ENCODE data around the gene PIGU. TPM values are rescaled to one million over a fixed set of nuclear protein-coding genes. Genes with fewer than 3 reads are reported as not detected.

The PIGU gene, protein sequence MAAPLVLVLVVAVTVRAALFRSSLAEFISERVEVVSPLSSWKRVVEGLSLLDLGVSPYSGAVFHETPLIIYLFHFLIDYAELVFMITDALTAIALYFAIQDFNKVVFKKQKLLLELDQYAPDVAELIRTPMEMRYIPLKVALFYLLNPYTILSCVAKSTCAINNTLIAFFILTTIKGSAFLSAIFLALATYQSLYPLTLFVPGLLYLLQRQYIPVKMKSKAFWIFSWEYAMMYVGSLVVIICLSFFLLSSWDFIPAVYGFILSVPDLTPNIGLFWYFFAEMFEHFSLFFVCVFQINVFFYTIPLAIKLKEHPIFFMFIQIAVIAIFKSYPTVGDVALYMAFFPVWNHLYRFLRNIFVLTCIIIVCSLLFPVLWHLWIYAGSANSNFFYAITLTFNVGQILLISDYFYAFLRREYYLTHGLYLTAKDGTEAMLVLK
- total RNA-seq, result 6.6 and 8.0 TPM in 2 replicates

DNA sequence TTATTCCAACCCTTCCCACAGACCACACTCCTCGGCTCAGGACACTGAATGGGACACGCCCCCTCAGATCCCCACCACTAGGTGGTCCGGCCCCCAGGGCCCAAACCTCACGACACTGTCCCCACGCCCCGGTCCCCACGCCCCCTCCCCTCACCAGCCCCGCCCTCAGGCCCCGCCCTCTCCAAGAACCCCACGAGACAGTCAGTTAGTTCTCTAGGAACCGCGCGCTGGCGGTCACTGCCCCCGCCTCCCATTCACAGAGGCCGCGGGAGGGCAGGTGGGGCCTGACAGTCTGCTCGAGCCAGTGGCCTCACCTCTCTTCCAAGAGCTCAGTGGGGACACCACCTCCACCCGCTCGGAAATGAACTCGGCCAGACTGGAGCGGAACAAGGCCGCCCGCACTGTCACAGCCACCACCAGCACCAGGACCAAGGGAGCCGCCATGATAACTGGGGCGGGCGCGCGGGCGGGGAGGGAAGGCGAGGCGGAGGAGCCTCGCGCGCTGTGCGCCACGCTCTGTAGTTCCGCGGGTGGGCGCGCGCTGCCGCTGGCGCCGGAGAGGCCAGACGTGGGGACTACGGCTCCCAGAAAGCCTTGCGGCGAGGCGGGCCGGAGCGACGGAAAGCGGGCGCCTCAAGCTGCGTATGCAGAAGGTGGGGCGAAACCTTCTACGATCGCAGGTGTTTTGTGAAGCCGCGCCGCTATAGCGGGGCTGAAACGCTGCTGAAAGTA lies at the start of gene PIGU:
Gene PIGU, minus strand, starts transcription at position 451 of the 732 bp plus-strand sequence. Its CDS starts 7 bp downstream, at position 444.

DNA sequence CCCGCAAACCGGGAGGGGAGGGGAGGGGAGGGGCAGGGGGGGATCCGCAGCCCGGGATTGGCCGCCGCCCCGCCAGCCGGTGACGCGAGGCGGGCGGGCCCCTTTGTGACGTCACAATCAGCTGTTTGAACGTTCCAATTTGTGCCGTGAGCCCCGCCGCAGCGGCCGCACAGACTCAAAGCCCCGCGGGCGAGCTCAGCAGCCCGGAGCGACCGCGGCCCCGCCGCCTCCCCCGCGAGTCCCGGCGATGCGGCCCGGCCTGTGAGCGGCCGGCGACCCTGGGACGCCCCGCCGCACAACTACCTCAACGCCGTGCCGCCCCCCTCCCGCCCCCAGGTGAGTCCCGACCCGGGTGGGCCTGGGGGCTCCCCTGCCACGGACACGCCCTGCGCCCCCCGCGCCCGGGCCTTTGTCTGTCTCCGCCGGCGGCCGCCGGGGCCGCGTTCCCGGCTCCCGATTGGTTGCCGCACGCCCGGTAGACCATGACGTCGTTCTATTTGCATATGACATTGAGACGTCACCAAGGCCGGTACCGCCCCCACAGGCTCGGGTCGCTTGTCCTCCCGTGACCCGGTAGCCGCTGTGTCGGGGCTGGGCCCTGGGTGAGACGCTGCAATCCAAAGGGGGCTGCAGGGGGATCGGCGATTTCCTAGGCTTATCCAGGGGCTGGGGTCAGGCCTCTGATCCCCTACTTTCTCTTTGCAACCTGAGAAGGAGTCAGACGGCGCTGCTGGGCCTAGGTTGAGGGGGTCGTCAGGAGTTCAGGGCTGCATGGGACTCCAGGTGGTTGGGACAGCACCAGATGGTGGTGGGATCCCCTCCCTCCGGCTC lies 27.5 kb upstream of the PIGU start, which contains the start of gene TP53INP2:
Gene TP53INP2, plus strand, starts transcription at position 168 of the 831 bp plus-strand sequence. CDS start 4,396 bp downstream, outside the sequence.

DNA sequence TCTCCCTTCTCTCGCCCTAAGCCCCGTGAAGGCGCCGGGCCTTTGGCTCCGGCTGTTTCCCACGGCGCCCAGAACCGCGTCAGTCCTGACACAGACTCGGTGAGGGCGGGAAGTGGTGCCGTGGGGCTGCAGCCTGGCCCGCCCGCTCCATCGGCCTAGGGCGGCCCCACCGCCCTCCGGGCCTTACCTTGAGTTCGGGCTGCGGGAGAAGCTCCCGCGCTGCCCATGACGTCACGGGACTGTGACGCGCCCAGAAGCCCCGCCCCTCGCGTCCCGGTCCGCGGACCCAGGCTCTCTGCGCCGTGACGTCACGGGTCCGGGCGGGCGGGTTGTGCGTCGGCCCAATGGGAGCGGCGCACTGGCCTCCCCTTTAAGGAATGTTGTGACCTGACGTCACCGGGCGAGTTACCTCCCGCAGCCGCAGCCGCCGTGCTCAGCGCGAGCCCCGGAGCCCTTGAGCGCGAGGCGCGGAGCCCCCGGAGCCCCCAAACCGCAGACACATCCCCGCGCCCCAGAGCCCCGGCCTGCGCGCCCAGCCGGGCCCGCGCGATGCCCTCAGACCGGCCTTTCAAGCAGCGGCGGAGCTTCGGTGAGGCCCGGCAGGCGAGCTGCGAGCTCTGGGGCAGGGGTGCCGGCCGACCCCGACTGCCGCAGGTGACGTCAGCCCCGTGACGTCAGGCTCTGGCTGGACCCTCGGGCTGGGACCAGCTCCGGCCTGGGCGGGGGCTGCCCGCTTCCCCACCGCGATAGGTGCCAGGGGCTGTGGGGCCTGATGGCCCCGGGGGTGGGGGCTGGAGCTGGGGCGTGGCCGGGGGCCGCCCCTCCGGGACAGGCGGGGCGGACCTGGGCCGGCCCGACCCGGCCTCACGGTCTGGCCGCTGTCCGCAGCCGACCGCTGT lies 118.3 kb downstream of the PIGU start, which contains the start of gene MAP1LC3A:
Gene MAP1LC3A, plus strand, starts transcription at position 399 of the 899 bp plus-strand sequence. Its CDS starts 151 bp downstream, at position 550.

DNA sequence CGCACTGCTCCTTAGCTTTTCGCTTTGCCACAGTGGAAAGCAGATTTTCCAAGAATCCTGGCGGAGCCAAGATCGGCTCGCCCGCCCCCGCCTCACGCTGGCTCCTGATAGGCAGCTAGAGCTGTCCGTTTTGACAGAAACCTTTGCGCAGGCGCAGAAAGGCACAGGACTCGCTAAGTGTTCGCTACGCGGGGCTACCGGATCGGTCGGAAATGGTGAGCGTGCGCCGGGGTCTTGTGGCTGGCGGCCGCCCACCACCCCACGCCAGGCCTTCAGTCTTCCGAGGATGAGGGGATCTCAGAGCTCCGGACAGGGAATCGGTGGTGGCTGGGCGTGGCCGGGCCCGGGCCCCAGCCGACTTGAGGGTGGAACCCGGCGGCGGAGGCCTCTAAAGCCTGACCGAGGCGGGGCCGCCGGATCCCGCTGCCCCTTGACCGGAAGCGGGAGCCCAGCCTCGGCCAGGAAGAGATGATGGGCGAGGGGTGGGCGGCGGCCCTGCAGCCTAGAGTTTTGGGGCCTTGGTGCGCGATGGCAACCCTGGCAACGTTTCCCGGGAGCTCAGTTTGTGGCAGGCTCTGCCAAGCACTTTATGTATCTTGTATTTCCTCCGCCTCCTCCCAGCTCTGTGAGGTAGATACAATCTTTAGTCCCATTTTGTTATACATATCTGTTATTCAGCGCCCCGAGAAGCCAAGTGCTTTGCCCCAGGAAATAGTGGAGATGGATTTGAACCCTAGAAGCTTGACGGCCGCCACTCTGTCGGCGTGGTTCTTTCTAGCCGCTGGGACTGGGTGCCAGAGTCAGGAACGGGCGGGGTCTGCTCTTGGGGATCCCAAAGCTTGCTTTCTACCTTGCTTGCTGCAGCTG lies 160.4 kb downstream of the PIGU start, which contains the start of gene DYNLRB1:
Gene DYNLRB1, plus strand, starts transcription at position 176 of the 867 bp plus-strand sequence. Its CDS starts 37 bp downstream, at position 213.

Other genes starting within 250 kb of the PIGU start
- gene DYNLRB1, start 160.7 kb downstream of the PIGU start, total RNA-seq, result 49.0 and 53.1 TPM in 2 replicates
- gene MAP1LC3A, start 118.4 kb downstream of the PIGU start, total RNA-seq, result 14.1 and 52.8 TPM in 2 replicates
- 4.2 and 4.5 TPM in 2 replicates for gene TP53INP2, start 27.3 kb upstream of the PIGU start, total RNA-seq
- gene NCOA6, start 148.6 kb upstream of the PIGU start, total RNA-seq, result 4.8 and 9.5 TPM in 2 replicates
- gene GGT7, start 195.8 kb upstream of the PIGU start, total RNA-seq, result 14.4 and 20.7 TPM in 2 replicates
- 50.4 and 72.0 TPM in 2 replicates for gene ACSS2, start 199.5 kb upstream of the PIGU start, total RNA-seq